Measurements from ENCODE around the gene CDH3.
A peak's percentile ranks its signal among the peaks of the same experiment; 100 is the strongest.

The CDH3 gene

DNA sequence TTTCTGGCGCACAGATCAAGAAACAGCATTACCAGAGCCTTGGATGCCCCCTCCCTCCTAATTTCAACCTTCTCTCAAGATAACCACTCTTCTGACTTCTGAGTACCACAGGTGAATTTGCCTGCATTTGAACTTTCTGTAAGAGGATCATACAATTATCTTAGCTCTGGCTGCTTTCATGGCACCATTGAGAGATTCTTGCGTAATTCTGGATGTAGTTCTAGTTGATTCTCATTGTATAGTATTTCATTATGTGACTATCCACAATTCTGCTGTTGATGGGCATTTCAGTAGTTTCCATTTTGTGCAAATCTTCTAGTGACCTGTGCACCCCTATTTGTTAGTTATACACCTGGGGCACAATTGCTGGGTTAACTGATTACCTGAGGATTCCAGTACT is 7.5 kb downstream of the CDH3 start:
- DNase-seq = no peak

DNA sequence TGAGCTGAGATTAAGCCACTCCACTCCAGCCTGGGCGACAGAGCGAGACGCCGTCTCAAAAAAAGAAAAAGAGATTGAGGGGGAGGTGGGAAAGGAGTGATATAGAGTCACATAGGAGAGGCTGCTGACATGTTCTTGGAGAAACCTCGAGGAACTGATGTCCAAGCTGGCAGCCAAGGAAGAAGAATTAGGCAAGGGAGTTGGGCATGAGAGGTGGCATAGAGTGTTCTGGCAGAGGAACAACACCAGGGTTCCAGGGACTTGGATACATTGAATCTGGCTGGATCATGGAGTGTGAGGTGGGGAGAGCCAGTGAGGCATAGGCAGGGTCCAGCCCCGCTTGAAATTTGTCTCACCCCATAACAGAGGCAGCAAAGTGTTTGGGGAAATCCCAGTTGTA is 10.7 kb downstream of the CDH3 start:
- DNase-seq = no peak

DNA sequence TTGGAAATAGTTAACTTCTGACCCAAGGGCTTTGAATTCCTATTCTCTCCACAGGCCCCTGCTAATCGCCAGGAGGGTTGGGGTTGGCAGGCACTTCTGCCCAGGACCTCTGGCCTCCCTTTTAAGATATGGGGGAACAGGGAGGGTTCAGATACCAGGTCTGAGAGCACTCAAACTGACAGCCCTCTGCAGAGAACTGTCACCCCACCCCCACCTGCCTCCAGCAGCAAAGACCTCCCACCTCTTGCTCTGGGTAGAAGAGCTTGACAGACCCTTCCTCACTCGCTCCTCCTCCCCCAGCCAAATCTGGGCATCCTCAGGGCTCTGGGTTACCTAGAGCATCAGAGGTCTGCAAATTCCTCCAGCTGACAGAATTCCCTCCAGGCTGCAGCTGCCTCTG is 11.6 kb downstream of the CDH3 start:
- DNase-seq = no peak

DNA sequence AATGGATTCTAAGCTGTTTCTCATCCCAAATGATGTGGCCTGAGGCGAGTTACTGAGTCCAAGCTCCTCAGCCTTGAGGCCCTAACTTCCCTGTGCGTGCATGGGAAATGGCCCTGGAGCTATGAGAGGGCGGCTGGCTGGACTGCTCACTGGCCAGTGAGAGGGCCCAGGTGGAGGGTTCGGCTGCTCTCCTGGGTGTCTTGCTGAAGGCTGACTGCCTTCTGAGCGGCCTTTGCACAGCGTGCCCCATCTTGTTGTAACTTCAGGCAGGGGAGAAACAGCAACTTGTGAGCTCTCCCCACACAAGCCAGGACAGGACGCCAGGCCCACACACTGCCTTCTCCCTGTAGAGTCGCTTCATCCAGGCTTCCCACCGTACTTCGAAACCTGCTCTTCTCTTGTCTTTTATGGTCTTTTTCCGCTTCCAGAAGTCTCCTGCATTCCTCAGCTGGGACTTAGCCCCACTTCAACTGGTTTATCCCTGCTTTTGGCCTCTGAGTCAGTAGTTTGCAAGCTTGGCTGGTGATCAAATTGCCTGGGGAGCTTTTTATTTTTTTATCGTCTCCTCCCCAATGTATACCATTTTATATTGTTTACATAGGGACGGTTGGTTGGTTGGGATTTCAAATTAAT is 13.3 kb downstream of the CDH3 start:
- DNase-seq = no peak

DNA sequence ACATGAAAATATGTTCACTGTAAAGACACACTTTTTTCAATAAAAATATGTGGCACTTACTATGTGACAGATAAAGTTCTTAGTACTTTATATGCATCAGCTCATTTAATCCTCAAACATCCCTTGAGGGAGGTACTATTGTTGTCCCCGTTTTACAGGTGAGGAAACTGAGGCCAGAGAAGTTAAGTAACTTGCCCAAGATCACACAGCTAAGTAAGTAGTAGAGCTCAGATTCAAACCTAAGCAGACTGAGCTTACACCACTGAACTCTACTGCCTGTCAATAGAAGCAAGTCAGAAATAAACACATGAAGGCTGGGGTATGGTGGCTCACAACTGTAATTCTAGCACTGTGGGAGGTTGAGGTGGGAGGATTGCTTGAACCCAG is 13.9 kb downstream of the CDH3 start:
- DNase-seq = no peak

DNA sequence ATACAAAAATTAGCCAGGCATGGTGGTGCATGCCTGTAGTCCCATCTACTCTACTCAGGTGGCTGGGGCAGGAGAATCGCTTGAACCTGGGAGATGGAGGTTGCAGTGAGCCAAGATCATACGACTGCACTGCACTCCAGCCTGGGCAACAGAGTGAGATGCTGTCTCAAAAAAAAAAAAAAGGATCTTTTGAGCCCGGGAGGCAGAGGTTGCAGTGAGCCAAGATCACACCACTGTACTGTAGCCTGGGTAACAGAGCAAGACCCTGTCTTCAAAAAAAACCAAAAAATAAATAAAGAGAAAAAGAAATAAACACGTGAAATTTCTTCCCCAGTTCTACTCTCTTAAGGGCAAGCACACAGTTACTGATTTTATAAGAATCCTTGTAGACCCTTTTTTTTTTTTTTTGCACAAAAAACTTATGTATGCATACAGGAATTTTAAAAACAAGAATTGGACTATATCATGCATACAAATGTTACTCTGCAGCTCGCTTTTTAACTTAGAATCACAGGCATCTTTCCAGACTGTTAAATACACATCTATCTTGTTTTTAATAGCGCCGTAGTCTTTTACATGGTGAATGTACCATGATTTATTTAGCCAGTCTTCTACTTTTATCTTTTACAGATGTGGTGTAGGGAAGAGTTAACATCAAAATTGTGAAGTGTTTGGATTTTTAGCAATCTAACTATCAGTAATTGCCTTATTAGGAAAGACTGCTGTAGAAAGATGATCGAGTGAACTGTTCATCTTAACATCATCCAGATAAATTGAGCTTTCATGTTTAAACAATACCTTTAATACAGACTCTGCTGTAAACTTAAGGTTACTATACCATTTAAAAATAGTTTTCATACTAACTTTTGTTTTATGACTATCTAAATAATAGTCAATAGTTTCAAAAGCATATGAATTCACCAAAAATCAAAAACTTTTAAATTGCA is 14.6 kb downstream of the CDH3 start:
- DNase-seq = no peak

DNA sequence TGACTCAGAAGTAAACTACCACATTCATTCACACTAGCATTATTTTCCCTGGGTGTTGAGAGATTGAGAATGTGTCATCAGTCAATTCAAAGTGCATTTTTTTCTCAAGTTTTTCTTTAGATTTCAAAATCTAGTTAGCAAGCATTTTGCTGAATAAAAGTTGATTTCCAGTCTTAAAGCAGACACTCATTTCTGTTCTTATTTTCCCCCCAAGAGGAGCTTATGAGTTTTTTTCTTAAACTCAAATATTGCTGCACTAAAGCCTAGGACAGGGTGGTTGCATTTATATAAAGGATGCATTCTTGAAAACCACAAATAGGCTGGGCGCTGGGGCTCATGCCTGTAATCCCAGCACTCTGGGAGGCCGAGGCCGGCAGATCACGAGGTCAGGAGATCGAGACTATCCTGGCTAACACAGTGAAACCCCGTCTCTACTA is 15.3 kb downstream of the CDH3 start:
- DNase-seq = no peak

DNA sequence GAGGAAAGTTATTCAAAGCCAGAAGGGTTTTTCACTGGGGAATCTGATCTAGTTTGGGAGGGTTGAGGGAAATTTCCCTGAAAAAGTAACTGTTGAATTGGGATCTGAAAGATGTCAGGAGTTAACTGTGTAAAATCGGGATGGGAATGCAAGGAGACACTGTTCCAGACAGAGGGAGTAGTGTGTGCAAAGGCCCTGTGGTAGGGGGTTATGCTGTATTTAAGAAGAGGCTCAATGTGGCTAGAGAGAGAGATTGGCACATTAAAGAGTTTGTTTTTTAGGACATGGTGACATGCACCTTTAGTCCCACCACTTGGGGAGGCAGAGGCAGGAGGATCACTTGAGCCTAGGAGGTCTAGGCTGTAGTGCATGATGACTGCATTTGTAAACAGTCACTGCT is 16.9 kb downstream of the CDH3 start:
- DNase-seq = no peak

DNA sequence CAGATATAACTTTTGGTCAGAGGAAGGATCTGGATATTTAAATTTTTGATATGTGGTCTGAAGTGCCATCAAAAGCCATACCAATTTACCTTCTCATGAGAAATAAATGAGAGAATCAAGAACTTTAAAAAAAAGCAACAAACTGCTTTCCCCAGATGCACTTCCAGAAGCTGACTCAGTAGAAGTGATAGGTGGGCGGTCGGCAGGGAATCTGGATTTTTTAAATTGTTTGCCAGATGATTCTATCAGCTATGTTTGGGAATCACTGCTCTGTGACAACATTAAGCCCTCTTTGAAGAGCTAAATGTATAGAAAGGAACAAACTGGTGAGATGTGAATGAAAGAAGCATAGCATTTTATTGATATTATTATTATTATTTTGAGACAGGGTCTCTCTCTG is 19.2 kb downstream of the CDH3 start:
- DNase-seq = no peak

DNA sequence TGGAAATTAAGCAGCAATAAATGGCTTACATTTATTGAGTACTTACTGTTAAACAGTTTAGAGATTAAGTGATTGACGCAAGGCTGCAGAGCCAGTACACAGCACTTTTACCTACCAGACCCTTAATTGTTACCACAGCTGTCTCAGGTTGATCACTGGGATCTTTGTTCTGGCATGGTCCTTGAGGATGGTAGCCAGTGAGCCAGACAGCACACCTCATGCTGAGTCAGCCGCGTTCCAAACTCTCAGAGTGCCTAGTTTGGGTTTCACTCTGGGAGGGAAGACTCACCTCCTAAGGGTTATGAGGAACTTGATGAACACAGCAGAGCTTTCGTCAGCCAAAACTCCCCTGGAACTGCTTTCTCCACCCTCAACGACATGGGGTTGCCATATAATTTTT is 20.4 kb downstream of the CDH3 start:
- DNase-seq = no peak

DNA sequence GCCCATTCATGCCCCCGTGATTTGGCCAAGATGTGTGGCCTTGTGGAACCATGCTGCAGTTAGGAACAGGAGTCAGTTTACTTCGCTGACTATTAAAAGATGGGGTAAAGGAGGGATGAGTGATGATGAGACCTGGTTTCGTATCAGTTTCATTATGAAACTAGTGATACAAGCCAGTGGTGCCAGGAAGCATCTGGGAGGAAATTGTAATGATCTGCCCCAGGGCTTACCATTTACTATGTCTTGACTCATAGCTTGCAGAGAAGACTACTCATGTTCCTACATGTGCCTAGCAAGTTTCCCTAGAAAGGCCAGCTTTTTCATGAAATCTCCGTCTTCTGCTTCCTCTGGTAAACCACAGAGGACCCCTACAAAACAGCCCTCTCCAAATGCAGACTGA is 23.2 kb downstream of the CDH3 start:
- peak in 1 of 5 donors; percentile 87 for DNase-seq

DNA sequence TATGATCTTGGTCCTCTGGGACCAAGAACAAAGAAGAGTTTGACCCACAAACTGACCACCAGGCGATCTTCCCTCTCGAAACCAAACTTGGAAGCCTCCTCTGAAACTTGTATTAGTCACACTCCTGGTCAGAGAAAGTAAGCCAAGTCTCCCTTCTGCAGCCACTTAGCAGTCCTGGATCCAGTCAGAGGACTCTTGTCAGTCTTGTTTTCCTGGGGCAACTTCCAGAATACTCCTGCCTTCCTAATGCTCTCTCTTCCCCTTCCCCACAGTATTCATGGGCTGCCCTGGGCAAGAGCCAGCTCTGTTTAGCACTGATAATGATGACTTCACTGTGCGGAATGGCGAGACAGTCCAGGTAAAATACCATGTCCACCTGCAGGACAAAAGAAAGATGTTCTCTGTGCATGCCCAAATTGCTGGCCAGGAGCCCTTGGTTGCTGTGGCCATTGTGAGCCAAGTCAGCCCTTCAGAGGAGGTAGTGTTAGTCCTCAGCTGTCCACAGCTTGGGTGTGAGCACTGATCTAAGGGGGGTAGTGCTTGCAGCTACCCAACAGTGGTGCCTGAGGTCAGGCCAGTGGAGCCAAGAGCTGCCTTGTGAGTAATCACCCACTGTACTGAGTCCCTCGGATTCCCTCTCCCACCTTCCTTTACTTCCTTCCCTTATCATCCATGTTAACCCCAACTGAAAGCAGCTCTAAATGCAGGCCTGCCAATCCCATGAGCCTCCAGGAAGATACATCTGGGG is 31.2 kb downstream of the CDH3 start:
- no peak for DNase-seq

DNA sequence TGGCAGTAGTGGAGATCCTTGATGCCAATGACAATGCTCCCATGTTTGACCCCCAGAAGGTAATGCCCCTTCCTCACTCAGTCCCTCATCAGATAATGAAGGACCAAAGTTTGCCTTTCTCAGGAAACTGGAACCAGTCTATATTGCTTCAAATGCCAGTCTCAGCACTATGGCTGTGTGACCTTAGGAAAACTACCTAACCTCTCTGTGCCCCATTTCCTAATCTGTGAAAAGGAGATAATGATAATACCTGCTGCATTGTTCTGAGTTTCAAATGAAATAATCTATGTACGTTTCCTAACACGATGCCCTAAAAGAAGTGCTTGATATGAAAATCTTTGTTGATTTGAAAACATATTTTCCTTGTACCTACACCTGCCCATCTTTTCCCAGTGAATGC is 35.9 kb downstream of the CDH3 start:
- no peak for DNase-seq

DNA sequence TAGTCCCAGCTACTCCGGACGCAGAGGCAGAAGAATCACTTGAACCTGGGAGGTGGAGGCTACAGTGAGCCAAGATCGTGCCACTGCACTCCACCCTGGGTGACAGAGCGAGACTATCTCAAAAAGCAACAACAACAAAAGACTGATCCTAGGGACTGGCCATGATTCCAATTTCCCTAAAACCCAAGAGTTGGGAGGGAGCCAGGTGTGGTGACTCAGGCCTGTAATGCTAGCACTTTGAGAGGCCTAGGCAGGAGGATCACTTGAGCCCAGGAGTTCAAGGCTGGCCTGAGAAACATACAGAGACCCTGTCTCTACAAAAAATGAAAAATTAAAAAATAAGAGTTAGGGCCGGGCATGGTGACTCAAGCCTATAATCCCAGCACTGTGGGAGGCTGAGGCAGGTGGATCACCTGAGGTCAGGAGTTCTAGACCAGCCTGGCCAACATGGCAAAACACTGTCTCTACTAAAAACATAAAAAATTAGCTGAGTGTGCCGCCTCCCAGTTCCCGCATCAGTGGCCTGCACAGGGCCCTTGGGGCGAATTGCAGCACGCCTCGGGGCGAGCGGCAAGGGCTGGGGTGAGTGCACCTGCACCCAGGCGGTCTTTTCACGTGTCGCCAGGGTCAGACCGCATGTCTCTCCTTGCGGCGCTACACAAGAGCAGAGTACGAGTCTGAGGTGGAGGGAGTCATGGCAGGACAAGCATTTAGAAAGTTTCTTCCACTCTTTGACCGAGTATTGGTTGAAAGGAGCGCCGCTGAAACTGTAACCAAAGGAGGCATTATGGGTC is 40.8 kb downstream of the CDH3 start:
- DNase-seq = no peak

DNA sequence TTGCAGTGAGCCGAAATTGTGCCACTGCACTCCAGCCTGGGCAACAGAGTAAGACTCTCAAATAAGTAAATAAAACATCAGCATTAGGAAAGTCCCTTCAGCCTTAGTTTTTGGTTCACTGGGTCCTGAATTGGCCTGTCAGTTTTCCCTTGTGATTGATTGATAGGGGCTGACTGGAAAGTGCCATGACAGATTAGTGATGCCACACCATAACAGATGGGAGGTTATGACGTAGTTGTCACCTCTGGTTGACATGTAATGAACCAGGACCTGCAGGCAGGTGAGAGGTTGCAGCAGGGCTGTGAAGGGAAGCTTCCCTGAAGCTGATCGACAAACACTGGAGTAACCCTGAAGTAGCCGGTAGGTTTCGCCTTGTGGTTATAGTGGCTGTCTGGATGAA is 41.8 kb downstream of the CDH3 start:
- no peak for DNase-seq

DNA sequence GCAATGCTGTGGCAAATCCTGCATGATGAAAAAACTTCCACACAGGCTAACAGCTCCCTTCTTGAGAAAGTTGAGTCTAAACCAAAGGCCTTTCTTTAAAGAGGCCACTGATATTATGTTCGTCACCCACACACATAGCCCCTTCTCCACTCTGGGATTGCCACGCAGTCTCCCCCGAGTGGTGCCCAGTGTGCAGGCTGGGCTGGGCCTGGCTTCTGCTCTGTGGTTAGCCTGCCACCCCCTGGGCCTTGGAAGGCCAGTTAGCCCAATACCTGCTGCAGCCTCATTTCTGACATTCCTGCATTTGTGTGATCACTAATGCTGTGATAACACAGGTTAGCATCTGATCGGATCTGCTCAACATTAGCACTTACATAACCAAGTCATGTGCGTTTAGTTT is 44.8 kb downstream of the CDH3 start:
- DNase-seq = no peak

DNA sequence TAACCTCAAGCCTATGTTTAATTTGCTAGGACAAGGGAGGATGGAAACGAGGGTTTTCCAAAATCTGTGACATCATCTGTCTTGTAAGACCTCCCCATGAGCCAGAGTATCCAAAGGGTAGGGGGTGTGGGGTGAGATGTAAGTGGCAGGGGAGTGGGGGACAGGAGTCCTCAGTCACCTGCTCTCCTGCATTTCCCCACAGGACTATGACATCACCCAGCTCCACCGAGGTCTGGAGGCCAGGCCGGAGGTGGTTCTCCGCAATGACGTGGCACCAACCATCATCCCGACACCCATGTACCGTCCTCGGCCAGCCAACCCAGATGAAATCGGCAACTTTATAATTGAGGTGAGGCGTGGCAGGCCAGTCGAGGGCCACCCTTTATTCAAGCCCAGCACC is 50.5 kb downstream of the CDH3 start:
- no peak for DNase-seq

DNA sequence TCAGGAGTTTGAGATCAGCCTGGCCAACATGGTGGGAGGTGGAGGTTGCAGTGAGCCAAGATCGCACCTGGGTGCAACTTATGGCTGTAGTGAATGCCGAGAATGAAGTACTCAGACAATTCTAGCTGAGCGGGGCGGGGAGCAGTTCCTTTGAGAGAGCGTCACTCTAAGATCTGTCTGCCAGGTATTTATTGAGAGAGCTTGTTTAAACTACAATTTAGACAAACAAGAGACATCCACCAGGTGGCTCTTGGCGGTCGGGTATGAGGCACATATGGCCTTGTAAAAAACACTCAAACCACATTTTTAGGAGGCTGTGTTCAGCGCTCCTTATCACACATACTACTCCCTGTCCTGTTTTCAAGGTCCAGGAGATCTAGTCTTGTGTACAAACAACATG is 51.4 kb downstream of the CDH3 start:
- DNase-seq = no peak

DNA sequence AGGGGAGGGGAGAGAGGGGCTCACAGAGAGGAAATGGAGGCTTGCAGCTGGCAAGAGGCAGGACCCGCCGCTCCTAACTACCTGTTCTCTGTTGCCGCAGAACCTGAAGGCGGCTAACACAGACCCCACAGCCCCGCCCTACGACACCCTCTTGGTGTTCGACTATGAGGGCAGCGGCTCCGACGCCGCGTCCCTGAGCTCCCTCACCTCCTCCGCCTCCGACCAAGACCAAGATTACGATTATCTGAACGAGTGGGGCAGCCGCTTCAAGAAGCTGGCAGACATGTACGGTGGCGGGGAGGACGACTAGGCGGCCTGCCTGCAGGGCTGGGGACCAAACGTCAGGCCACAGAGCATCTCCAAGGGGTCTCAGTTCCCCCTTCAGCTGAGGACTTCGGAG is 53.0 kb downstream of the CDH3 start:
- no peak for DNase-seq

DNA sequence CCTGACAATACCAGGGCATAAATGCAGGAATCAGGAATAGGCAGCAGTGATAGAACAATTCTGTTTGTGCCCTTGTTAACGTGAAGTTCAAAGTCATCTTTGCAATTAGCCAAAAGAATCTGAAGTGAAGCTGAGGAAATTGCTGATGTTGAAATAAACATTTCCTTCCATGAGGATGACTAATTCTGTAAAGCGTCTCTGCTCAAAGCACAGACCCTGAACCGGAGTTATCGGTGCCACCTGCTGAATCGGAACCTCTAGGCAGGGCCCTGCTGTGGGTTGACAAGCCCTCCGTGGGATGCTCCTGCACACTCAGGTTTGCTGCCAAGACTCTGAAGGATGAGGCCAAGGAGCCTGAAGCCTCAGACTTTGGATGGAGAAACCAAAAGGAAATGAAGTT is 55.0 kb downstream of the CDH3 start:
- no peak for DNase-seq

DNA sequence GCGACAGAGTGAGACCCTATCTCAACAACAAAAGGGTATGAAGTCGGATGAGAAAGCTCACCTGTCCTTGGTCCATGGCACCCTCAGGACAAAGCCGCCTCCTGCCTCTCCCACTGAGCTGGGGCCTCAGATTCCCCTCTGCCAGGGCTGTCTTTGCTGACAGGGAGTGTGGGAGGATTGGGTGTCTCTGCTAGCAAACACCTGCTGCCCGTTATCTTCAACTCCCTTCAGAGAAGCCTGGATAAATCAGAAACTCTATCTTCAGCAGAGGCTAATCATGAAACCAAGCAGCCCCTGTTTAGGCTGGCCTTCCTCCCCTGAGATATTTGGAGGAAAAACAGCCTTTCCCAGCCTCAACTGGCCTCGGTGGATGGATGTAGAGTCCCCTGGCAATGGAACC is 55.7 kb downstream of the CDH3 start:
- DNase-seq = no peak

DNA sequence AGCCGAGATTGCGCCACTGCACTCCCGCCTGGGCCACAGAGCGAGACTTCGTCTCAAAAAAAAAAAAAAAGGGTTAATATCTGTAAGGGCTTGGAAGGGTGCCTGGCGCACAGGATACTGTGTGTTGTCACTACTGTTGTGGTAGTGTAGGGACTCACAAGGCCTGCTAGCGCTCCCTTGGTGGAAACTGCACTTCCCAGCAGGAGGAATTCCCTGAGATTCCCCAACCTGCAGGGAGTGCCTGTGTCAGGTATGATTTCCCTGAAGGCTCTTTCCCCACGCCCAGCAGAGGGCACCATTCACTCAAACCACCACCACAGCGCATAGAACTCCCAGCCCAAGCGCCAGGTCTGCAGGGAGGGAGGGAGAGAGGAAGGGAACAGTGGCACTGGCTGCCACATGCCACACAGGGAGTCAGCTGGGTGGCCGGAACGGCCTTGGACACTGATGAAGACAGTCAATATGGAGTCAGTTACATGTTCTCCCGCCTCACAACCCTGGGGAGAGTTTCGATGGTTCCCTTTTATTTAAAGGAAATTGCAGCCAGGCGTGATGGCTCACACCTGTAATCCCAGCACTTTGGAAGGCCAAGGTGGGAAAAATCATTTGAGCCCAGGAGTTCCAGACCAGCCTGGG is 59.2 kb downstream of the CDH3 start:
- peak in 3 of 5 donors; percentile 20 to 50 (median 29) for DNase-seq
